HUDEP-2 (cell line): Measurements from ENCODE around the gene LY86.

Source experiments
- DNase-seq, 76 experiments: peaks; one replicate each; lab custom pipeline; 2025; ENCODE audit not compliant: unreplicated experiment in 76 of 76; lab: John Stamatoyannopoulos, UW

The LY86 gene

DNA sequence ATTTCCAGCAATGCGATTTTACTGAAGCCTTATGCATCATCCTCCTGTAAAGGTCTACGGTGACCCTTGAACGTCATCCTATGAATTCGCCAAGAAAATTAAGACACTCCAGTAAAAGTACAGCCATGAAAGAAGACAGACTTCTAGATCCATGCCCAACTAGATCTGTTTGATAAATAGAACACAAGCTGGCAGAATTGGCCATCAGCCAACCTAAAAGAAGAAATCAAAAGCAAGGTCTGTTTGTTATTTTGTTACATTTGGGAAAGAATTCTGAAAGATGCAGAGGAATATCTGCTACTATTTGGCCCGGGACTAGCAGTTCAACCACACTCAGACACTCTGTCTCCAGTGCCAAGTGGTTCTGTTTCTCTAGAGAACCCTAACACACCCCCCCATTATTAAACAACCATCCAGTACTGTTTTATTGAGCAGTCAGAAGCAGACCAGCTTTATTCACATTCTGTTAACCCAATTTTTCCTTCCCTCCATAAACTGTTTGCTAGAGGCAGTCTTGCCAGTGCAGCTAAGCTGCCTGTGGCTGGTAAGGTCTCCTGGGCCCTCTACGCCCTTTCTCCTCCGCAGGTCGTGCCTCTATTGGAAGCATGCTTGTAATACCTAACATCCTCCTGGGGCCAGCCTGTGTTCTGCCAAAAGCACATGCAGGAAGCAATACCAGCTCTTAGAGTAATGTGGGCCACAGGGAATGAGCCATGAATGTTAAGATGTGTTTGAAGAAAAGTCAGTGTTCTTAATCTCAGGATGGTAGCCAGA lies 30.7 kb downstream of the LY86 start:
- DNase-seq = no peak

DNA sequence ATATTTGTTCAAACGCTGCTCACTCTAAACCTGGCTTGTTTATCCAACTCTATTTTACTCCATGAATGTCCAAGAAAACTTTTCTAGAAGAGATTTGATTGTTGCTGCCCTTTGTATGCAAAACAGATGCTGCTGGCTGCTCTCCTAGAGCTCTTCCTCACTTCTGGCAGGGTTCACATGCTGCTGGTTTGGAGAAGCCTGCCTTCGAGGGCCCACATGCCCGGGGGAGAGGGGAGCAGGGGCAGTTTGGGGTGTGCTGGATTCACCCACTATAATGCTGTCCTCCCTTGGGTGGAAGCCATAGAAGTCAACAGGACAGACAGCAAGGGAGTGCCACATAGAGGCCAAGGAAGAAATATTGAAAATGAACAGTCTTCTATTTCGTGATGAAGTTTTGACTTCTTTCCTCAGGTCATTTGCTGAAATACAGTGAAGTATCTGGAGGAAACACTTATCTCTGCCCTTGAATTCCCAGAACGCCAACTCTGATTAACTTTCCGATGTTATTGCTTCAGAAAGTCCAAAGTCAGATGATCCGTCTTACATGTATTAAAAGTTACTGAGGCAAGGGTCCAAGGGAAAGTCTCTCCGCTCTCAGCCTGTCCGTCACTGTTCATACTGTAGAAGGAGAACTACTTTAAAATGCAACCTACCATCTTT lies 32.4 kb downstream of the LY86 start:
- DNase-seq = no peak

DNA sequence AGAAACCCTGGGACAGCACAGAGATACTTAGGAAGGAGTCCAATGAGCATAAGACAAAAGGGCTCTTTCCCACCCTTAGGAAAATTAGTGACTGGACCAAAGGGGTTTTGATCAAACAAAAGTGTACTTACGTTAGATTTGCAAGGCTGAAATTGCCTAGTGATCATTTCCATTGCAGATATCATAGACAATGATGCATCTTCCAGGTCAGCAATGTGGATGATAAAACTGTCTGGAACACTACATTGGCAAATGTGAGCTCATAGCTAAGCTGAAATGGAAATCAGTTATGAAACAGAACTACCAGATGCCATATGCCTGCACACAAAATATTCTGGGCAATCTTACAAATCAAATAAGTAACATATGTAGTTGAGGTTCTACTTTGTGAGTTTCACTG lies 34.0 kb downstream of the LY86 start:
- DNase-seq = no peak

DNA sequence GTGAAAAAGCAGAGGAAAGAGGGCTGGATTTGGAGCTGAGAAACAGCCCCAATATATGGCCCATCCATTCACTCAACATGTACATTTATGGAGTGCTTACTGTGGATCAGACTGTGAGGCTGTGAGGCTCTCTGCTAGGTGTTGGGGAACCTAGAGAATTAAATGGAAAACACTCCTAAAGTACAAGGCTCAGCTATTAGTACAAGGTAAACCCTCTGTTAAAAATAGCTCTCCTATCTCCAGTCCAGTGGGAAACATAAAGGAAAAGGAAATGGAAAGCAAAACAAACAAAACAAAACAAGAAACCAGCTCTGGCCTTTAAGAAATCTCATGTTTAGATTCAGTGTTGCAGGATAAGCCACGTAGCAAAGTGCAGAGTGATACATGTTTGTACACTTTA lies 35.0 kb downstream of the LY86 start:
- DNase-seq = no peak

DNA sequence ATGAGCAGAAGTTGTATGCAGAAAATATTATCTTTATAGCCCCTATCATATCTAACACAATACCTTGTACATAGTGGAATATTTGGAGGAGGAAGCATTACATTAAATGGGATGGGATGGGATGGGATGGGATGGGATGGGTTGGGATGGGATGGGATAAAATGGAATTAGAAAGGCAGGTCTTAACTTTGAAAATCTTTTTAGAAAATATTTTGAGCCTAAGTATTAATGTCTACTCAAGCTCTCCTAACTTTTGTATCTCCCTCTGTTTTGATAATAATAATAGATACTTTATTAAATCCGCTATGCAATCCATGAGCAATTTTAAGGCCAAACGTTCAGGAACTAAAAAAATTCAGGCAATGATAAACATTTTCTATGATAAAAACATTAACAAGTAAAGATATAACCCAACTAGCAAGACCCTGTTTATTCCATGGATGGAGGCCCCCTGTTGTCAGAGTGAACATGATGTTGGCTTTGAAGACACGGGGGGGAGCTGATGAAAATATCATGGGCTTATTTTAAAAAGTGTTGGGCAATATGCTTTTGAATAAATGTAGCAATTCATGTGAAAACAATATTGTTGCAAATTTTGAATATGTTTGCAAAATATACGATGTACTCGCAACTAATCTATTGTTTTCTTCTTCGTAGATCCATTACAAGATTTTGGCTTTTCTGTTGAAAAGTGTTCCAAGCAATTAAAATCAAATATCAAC lies 35.9 kb downstream of the LY86 start:
- DNase-seq = no peak

DNA sequence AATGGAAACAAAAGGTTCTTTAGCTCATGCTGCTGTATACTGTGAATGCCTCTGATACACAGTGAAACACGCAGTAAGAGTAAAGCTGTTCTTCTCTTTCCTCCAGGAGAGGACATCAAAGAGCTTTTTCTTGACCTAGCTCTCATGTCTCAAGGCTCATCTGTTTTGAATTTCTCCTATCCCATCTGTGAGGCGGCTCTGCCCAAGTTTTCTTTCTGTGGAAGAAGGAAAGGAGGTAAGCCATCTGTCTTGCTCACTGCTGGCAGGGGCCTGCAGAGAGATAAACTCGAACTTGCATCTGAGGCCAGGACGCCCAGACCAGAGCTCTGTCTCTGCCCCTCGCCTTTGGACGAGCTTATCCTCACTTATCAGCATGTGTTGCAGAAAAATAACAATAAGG lies 37.7 kb downstream of the LY86 start:
- no peak for DNase-seq

DNA sequence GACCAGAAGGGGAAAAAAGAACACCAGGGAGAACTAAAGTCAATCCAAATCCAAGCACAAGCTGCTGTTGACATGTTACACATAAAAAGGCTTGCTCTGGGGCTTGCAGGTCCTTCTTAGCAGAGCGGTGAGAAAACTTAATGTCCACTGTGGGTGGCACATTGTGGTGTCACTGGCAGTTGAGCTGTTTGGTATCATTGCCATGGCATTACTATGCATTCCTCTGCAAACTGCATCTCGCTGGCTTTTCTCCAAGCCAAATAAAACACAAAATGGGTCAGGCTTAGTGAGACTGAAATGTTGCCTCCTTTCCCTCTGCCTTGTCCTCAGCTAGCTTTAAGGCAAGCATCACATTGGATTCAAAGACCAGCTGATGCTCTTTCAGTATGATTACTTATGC lies 40.9 kb downstream of the LY86 start:
- DNase-seq = no peak

DNA sequence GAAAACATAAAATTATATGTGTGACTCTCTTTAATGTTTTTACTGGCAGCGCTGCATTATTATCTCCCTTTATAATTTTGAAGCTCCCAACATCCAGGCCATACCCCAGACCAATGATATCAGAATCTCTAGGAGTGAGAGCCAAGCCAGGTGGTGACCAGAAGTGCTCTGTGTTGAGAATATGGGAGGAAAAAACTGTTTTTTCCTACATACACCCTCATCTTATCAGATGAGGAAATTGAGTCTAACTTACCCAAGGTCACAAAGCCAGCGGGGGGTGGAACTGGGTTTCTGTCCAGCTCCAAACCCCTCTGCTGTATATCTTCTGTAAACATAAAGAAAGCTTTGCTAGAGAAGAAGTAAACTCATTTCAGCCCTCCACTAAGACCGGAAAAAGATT lies 42.5 kb downstream of the LY86 start:
- DNase-seq = no peak

DNA sequence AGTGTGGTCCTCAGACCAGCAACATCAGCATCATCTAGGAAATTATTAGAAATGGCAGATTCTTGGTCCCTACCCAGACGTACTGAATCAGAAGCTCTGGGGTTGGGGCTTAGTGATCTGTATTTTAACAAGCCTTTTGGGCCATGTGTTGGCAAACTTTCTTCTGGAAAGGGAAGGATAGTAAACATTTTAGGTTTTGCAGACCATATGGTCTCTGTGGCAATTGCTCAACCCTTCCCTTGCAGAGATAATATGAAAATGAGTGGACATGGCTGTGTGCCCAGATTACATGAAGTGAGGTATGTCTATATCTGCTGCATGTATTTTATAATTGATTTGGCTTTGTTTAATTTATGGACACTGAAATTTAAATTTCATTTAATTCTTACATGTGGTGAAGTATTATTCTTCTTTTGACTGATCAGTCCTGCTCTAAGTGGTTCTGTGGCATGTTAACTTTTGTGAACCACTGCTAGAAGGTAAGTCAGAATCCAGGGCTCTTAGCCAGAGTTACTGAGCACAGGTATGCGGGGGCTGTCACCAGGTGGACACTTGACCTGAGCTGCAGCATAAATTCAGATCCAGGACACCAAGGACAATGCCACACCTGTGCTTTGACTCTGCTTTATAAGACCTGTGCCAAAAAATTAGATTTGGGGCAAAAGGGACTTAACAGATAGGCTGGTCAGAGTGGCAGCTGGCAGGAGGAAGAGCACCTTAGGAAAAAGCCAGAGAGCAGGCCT lies 43.2 kb downstream of the LY86 start:
- no peak for DNase-seq

DNA sequence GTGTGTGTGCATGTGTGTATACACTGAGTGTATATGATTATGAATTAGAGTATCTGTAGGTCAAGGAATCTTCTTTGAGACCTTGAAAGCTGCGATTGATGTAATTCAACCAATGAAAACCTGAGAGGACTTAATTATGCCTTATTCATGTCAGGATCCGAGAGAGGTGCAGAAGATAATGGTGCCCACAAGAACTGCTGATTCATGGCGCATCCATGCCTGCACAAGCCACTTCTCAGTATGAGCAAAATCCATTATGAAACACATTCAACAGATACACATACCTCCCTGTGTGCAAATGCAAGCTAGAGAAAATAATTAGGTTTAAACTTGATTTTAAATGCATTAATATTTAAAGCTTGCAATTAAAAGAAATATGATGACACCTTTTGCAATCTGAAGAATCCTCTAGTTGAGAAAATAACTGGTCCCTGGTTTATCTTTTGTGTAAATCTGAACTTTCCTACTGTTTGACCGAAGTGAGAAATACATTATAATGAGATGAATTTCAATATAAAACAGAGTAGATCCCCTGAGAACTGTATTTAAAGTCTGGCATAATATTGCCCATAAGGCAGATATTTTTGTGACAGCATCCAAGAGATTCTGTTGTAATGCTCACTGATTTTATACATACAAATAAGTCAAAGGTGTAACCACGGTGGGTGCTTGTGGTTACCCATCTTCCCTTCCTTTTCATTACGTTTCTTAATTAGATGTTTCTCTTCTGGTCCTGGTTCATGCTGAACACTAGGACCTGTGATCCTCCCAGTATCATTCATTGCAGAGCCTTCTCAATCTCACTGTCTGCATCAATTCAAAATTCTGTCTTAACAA lies 45.6 kb downstream of the LY86 start:
- DNase-seq = no peak

DNA sequence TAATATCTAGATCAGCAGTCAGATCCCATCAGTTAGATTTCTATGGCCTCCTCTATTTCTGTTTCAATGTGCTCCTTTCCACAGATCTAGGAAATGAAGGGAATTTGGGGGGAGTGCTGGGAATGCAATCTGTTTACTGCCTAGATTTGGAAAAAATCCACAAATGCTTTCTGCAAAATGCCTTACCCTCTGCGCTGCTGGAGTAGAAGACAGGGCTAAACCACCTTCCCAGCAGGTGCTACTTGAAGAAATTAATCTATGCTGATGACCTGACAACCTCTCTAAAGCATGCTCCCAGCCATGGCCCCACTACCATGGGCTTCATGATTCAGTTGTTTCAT lies 46.2 kb downstream of the LY86 start:
- DNase-seq = no peak

DNA sequence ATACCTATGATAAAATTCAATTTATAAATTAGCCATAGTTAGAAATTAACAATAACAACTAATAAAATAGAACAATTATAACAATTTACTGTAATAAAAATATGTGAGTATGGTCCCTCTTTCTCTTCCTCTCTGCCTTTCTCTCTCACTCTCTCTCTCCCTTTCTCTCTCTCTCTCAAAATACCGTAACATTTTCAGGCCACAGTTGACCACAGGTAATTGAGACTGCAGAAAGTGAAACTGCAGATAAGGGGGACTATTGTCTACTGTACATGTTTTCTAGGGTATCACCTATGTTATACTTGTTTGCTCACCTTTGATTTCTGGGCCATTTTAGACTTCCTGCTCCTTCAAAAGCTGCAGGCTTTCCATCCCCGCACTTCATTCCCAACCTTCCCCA lies 46.8 kb downstream of the LY86 start:
- DNase-seq = no peak

DNA sequence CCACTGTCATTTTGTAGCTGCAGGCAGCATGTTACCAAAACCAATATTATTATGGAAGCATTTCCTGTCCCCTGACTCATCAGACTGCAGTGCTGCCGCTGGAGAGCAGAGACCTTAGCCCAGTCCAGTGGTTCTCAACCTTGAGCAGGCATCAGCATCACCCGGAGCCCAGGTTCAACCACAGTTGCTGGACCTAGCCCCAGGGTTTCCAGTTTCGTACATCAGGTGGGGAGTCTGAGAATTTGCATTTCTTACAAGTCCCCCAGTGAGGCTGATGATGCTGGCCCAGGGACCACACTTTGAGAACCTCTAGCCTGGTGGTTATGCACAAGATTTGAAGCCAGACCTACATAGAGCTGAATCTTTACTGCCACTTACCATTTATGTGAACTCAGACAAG lies 47.3 kb downstream of the LY86 start:
- no peak for DNase-seq

DNA sequence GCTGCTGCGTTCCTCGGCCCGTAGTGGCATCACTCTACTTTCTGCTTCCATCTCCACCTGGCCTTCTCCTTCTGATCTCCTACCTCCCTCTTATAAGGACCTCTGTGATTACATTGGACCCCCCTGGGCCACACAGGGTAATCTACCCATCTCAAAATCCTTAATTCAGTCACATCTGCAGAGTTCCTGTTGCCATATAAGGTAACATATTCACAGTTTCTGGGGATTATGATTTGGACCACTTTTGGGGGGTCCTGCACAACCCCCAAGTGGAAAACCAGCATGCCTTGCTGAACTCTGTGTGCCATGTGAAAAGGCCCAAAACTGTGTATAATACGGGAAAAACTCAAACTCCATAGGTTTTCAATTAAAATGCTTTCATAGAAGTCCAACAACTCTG lies 51.1 kb downstream of the LY86 start:
- no peak for DNase-seq

DNA sequence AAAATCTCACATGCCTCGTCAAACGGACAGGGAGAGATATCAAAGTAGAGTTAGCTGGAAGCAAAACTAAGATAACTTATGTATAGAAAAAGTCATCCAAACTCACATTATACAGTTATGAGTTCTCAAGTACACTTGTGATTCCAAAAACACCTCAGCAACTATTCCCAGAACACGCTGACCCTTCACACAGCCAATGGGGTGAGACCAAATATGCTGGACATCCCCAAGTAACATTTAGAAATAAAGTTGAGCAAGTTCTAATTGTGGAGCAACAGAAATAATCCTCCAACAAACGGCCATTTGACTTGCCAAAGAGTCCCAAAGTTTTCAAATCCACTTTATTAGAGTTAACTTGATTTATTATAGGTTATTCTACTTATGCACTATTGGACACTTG lies 52.4 kb downstream of the LY86 start:
- no peak for DNase-seq

DNA sequence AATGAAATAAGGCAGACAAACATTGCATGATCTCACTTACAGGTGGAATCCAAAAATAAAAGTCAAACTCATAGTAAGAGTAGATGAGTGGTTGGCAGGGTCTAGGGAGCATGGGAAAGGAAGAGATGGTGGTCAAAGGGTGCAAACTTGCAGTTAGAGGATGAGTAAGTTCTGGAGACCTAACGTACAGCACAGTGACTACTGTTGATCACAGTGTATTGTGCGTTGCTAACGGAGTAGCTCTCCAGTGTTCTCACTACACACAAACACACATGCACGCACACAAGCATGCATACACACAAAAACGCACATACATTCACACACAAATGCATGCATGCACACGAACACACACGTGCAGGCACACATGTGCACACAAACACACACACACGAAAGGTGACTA lies 54.9 kb downstream of the LY86 start:
- no peak for DNase-seq

DNA sequence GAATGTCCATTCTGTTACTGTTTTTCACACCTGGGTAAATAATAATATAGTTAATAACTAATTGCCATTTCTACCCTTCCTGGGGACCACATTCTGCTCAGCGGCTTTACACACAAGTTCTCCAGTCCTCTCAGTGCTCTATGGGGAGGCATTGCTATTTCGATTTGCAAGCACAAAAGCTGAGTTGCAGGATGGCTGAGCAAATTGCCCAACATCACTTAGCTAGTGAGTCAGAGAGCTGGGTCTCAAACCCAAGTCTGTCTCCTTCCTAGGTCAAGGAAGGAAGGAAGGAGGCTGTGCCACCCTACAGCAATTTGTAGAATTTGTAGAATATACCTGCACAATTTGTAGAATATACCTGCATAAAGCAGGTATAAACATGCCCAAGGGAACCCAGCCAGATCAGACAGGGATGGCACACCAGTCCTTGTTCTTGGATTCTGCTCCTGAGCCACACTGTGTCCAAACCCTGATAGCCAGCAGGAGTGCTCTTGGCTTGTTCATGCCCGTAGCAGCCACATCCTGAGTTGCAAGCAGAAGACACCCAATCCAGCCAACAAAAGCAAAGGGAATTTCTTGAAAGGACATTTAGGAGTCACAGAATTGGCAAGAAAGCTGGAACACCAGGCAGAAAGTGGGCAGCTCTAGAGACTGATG lies 56.9 kb downstream of the LY86 start:
- DNase-seq = no peak

DNA sequence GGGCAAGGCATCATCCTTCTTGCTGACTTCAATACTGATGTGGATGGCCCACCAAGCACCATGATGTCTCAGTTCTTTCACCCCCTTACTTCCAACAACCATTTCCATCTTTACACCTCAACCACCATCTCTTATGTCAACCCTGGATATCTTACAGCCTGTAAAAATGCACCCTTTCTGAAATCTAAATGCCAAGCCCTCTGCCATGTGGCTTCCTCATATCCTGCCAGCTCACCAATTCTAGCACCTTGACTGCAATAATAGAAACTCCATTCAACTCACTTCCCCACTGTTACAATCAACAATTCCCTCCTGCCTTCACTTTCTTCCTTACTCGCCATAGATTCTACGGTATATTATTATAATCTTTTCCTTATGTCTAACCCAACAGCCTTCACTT lies 57.9 kb downstream of the LY86 start:
- DNase-seq = no peak

DNA sequence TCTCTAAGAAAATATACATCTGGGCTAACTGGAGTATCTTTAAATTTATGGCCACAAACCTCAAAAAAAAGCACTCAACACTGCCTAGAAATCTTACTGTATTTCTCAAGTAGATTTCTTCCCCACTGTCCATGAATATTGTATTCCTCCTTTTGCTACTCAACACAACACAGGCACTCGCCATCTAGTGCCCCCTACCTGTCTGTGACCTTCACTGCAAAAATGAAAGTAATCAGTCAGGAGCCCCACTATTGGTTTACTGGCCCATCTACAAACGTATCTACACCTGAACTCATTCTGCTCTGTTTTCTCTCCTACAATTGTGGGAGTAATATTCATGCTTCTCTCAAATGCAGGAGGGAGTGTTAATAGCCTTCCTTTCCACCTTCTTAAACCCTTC lies 58.3 kb downstream of the LY86 start:
- DNase-seq = peak in 2 of 76 experiments; percentile 10 to 14
